Astrocyte (in vitro differentiated cells and primary cell): ENCODE data around the gene AOC1. TPM values are rescaled to one million over a fixed set of nuclear protein-coding genes. Genes with fewer than 3 reads are reported as not detected.

Experiments
- DNase-seq: peaks from one replicate; pipeline ENCODE4 v3.0.0-alpha.2; 2010; ENCODE audit warnings: low read depth
- FAIRE-seq: peaks from 2 replicates; lab custom pipeline; 2011; peaks lifted over from hg19 to GRCh38; lab: Jason Lieb, UNC
- H2AFZ ChIP-seq: 2 replicates; pipeline ENCODE4 v1.6.0; 2012; ENCODE audit warnings: low read depth, low read length, inconsistent platforms
- H3K27ac ChIP-seq: 2 replicates; pipeline ENCODE4 v1.5.1; 2011; ENCODE audit warnings: low read depth, low read length, inconsistent platforms
- H3K27me3 ChIP-seq: 2 replicates; pipeline ENCODE4 v1.6.0; 2011; ENCODE audit warnings: low read length, inconsistent platforms; ENCODE audit not compliant: insufficient read depth
- H3K36me3 ChIP-seq: 2 replicates; pipeline ENCODE4 v1.5.1; 2011; ENCODE audit warnings: low read length, inconsistent platforms; ENCODE audit not compliant: insufficient read depth
- H3K4me1 ChIP-seq: 2 replicates; pipeline ENCODE4 v1.5.1; 2011; ENCODE audit warnings: low read length, inconsistent platforms; ENCODE audit not compliant: insufficient read depth
- H3K4me2 ChIP-seq: 2 replicates; pipeline ENCODE4 v1.6.0; 2012; ENCODE audit warnings: low read length, inconsistent platforms
- H3K4me3 ChIP-seq: 2 replicates; pipeline ENCODE4 v1.5.1; 2011; ENCODE audit warnings: low read depth, mild to moderate bottlenecking, low read length, inconsistent platforms; ENCODE audit not compliant: insufficient read depth
- H3K79me2 ChIP-seq: 2 replicates; pipeline ENCODE4 v1.6.0; 2012; ENCODE audit warnings: mild to moderate bottlenecking, low read length, inconsistent platforms; ENCODE audit not compliant: insufficient read depth
- H3K9ac ChIP-seq: 2 replicates; pipeline ENCODE4 v1.6.0; 2012; ENCODE audit warnings: mild to moderate bottlenecking, low read length, inconsistent platforms
- H3K9me3 ChIP-seq: 2 replicates; pipeline ENCODE4 v1.5.1; 2012; ENCODE audit warnings: low read depth, mild to moderate bottlenecking, low read length, inconsistent platforms; ENCODE audit not compliant: insufficient read depth
- H4K20me1 ChIP-seq: 2 replicates; pipeline ENCODE4 v1.6.0; 2012; ENCODE audit warnings: low read length, inconsistent platforms; ENCODE audit not compliant: insufficient read depth
- H3K27ac Mint-ChIP-seq: one replicate; pipeline ENCODE4 v1.8.0; 2021; ENCODE audit warnings: mild to moderate bottlenecking, mixed read lengths; ENCODE audit not compliant: unreplicated experiment
- H3K27me3 Mint-ChIP-seq: one replicate; pipeline ENCODE4 v1.8.0; 2021; ENCODE audit warnings: low read depth, mixed read lengths; ENCODE audit not compliant: unreplicated experiment
- H3K36me3 Mint-ChIP-seq: one replicate; pipeline ENCODE4 v1.8.0; 2021; ENCODE audit warnings: low read depth, mixed read lengths; ENCODE audit not compliant: unreplicated experiment
- H3K4me1 Mint-ChIP-seq: one replicate; pipeline ENCODE4 v1.8.0; 2021; ENCODE audit warnings: low read depth, mixed read lengths; ENCODE audit not compliant: unreplicated experiment
- H3K4me3 Mint-ChIP-seq: one replicate; pipeline ENCODE4 v1.8.0; 2021; ENCODE audit warnings: mild to moderate bottlenecking, moderate library complexity, mixed read lengths; ENCODE audit not compliant: unreplicated experiment
- H3K9me3 Mint-ChIP-seq: one replicate; pipeline ENCODE4 v1.8.0; 2021; ENCODE audit warnings: mild to moderate bottlenecking, mixed read lengths; ENCODE audit not compliant: unreplicated experiment
- EZH2 ChIP-seq: IDR thresholded peaks from 2 replicates; pipeline ENCODE4 v1.6.1; 2012; ENCODE audit warnings: mild to moderate bottlenecking, low read length, inconsistent platforms; ENCODE audit not compliant: insufficient read depth
- total RNA-seq: library from RNA; stranded (reverse); gene quantifications from 2 replicates; pipeline ENCODE4 v1.2.1, GENCODE V29; 2021
- TF ChIP-seq, protein P1 (sequence below): IDR thresholded peaks from 2 replicates; pipeline ENCODE4 v1.5.1; 2011; ENCODE audit warnings: low read depth, mild to moderate bottlenecking, inconsistent platforms, low read length, moderate library complexity; ENCODE audit not compliant: insufficient read depth

The AOC1 gene
- total RNA-seq, 1 donor from 2014 or later = not detected

- Histone ChIP-seq H3K79me2 (no peaks in the 10 kb centered on the region), H3K36me3 (no peaks in the 10 kb centered on the region), H3K27me3 (no peaks in the 10 kb centered on the region), H3K27ac (no peak overlapping the region), H3K4me3 (no peak overlapping the region), H3K4me1 (peaks cover 20% of the 10 kb centered on the region), H2AFZ (no peak overlapping the region), H3K9ac (no peak overlapping the region), H3K4me2 (no peak overlapping the region), H4K20me1 (no peaks in the 10 kb centered on the region), H3K9me3 (no peaks in the 10 kb centered on the region)
- Mint-ChIP-seq H3K27me3 (peaks cover 34% of the 10 kb centered on the region), H3K9me3 (peaks cover 2% of the 10 kb centered on the region), H3K4me3 (no peak overlapping the region), H3K27ac (no peak overlapping the region), H3K4me1 (peaks cover 18% of the 10 kb centered on the region), H3K36me3 (peaks cover 3% of the 10 kb centered on the region)
- no peak for TF ChIP-seq EZH2
- TF ChIP-seq, protein P1, sequence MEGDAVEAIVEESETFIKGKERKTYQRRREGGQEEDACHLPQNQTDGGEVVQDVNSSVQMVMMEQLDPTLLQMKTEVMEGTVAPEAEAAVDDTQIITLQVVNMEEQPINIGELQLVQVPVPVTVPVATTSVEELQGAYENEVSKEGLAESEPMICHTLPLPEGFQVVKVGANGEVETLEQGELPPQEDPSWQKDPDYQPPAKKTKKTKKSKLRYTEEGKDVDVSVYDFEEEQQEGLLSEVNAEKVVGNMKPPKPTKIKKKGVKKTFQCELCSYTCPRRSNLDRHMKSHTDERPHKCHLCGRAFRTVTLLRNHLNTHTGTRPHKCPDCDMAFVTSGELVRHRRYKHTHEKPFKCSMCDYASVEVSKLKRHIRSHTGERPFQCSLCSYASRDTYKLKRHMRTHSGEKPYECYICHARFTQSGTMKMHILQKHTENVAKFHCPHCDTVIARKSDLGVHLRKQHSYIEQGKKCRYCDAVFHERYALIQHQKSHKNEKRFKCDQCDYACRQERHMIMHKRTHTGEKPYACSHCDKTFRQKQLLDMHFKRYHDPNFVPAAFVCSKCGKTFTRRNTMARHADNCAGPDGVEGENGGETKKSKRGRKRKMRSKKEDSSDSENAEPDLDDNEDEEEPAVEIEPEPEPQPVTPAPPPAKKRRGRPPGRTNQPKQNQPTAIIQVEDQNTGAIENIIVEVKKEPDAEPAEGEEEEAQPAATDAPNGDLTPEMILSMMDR = no peak
- FAIRE-seq (no peak), DNase-seq (no peak)
These were observed 48.4 kb downstream of the AOC1 start for GRCh38 chr7:150900675-150901074.

DNA sequence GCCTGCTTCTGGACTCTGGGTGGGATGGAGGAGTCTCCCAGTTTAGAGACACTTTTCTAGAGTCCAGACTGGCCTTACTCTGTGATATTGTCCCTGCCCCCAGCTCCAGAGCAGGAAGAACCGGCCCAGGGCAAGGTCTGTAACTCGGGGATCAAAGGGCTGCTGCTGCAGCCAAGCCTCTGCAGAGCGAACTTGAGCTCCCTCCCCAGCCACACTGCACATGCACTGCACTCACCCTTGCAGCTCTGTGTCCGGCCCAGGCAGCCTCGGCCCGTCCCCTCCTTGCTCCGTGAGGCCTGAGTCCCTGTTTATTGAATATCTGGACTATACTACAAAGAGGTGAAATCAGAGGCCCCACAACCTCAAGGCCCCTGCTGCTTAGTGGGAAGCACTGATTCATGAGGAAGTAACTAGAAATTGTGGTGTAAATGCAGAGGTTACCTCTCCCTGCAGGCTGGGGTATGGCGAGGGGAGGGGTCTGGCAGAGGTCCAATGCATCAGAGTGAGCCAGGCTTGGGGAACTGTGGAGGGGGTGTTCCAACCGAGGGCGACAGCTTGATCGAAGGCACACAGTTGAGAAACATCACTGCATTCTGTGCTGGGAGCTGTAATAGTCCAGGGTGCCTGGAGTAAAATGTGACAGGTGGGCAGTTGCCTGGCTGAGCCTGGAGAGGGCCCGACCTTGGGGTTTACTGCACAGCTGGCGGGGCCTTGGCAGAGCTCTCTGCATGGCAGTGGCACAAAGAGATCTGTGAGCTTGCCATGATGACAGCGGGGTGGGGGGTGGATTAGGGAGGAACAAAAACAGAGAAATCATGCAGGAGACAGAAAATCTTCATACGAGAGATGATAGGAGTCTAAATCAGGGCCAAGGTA, 49.1 kb downstream of the AOC1 start:
- Histone ChIP-seq H2AFZ (no peak overlapping the region), H3K9ac (no peak overlapping the region), H3K27me3 (peaks cover 2% of the 10 kb centered on the region), H4K20me1 (no peaks in the 10 kb centered on the region), H3K4me3 (no peak overlapping the region), H3K4me2 (peak overlapping the region; percentile 9), H3K9me3 (no peaks in the 10 kb centered on the region), H3K36me3 (no peaks in the 10 kb centered on the region), H3K79me2 (no peaks in the 10 kb centered on the region), H3K27ac (no peak overlapping the region), H3K4me1 (peaks cover 20% of the 10 kb centered on the region)
- peaks cover 38% of the 10 kb centered on the region for H3K27me3 Mint-ChIP-seq
- TF ChIP-seq EZH2 = no peak
- TF ChIP-seq, protein P1 = no peak
- peaks cover 2% of the 10 kb centered on the region for H3K9me3 Mint-ChIP-seq
- peaks cover 3% of the 10 kb centered on the region for H3K36me3 Mint-ChIP-seq
- FAIRE-seq (no peak), DNase-seq (no peak)
- peak overlapping the region; percentile 11 for H3K27ac Mint-ChIP-seq
- peaks cover 18% of the 10 kb centered on the region for H3K4me1 Mint-ChIP-seq
- H3K4me3 Mint-ChIP-seq = no peak overlapping the region
